Measurements from ENCODE around the gene CDH9. TPM values are rescaled to one million over a fixed set of nuclear protein-coding genes. Genes with fewer than 3 reads are reported as not detected.

The CDH9 gene
- total and polyA plus RNA-seq, 2 of the 13 experiments (the other 11 are each of a cell fraction or from before 2014, with no cell fraction given) = 0.03 to 0.24 TPM

DNA sequence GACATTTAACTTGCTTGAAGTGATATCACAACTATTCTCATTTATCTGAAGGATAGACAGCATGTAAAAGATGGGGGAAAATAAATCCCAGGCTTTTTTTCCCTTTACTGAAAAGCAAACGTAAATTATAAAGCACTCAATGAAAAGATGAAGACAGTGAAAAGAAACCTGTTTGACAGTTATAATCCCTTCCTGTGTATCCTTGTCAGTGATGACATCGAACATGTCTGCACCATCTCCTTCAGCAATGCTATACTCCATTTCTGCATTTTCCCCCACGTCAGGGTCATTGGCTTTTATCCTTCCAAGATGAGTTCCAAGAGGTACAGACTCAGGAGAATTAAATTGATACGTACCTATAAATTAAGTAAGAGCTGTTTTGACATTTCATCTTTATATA is 134.9 kb downstream of the CDH9 start (continued):
- TF ChIP-seq, protein P1, sequence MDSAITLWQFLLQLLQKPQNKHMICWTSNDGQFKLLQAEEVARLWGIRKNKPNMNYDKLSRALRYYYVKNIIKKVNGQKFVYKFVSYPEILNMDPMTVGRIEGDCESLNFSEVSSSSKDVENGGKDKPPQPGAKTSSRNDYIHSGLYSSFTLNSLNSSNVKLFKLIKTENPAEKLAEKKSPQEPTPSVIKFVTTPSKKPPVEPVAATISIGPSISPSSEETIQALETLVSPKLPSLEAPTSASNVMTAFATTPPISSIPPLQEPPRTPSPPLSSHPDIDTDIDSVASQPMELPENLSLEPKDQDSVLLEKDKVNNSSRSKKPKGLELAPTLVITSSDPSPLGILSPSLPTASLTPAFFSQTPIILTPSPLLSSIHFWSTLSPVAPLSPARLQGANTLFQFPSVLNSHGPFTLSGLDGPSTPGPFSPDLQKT (CRISPR knock-in tag; IDR thresholded peaks at IDR 0.05; ENCODE audit: borderline replicate concordance) = no peak
- TF ChIP-seq ZFP37 (CRISPR knock-in tag; IDR thresholded peaks at IDR 0.05; ENCODE audit: borderline replicate concordance) = no peak
- TF ChIP-seq SOX13 (IDR thresholded peaks at IDR 0.05) = no peak
- TF ChIP-seq SOX13 (CRISPR knock-in tag; conservative IDR thresholded peaks at IDR 0.05 in 1 of 2, IDR thresholded peaks at IDR 0.05 in 1 of 2) = no peak
- TF ChIP-seq, protein P2, sequence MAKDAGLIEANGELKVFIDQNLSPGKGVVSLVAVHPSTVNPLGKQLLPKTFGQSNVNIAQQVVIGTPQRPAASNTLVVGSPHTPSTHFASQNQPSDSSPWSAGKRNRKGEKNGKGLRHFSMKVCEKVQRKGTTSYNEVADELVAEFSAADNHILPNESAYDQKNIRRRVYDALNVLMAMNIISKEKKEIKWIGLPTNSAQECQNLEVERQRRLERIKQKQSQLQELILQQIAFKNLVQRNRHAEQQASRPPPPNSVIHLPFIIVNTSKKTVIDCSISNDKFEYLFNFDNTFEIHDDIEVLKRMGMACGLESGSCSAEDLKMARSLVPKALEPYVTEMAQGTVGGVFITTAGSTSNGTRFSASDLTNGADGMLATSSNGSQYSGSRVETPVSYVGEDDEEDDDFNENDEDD (CRISPR knock-in tag; IDR thresholded peaks at IDR 0.05; ENCODE audit: borderline replicate concordance) = no peak
- TF ChIP-seq, protein P3, sequence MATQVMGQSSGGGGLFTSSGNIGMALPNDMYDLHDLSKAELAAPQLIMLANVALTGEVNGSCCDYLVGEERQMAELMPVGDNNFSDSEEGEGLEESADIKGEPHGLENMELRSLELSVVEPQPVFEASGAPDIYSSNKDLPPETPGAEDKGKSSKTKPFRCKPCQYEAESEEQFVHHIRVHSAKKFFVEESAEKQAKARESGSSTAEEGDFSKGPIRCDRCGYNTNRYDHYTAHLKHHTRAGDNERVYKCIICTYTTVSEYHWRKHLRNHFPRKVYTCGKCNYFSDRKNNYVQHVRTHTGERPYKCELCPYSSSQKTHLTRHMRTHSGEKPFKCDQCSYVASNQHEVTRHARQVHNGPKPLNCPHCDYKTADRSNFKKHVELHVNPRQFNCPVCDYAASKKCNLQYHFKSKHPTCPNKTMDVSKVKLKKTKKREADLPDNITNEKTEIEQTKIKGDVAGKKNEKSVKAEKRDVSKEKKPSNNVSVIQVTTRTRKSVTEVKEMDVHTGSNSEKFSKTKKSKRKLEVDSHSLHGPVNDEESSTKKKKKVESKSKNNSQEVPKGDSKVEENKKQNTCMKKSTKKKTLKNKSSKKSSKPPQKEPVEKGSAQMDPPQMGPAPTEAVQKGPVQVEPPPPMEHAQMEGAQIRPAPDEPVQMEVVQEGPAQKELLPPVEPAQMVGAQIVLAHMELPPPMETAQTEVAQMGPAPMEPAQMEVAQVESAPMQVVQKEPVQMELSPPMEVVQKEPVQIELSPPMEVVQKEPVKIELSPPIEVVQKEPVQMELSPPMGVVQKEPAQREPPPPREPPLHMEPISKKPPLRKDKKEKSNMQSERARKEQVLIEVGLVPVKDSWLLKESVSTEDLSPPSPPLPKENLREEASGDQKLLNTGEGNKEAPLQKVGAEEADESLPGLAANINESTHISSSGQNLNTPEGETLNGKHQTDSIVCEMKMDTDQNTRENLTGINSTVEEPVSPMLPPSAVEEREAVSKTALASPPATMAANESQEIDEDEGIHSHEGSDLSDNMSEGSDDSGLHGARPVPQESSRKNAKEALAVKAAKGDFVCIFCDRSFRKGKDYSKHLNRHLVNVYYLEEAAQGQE (IDR thresholded peaks at IDR 0.05; ENCODE audit: borderline replicate concordance in 1 of 2, low read depth in 1 of 2, low read length in 2 of 2) = no peak

DNA sequence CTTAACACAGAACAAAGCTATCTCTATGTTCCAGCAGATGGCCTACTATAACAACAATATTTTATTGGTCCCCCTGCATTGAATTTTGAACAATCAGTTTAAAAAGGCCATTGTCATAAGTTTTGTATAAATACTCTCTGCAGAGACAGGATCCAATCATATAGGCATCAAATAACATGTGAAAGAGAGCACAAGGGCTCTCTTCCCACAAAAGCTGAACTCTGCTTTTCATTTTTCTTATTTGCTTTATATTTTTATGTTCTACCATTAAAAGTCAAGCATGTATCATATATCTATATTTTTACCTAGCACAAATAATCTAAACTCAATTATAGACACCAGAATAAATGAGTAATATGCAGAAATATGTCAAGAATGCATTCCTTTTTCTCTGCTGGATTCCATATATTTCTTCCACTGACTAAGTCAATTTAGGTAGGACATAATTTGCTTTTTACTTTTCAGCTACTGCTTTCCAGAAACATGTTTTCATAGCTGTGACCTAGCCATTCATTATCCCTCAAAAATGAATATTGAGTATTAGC is 143.6 kb downstream of the CDH9 start:
- no peak overlapping the region for H3K4me3 ChIP-seq (replicated peaks in 1 of 3; ENCODE audit: insufficient read depth in 1 of 3, low read depth in 2 of 3, low read length in 3 of 3)
- no TSS peak for BruUV-seq (replicated peaks)
- no peak overlapping the region for H3K4me2 ChIP-seq (ENCODE audit: low read depth, low read length)
- in situ Hi-C loops (cut with HindIII; ENCODE audit: extremely low pct_ligation_motif_present, low pct_unique_long_range_greater_than_20kb) (no loop called here), intact Hi-C loops (cut with micrococcal nuclease; ENCODE audit: unreplicated experiment) (no loop called here)
- no peaks in the 10 kb centered on the region for H4K20me1 ChIP-seq (ENCODE audit: insufficient read depth, low read length)
- no peak overlapping the region for H2AFZ ChIP-seq (ENCODE audit: low read length)
- H3K4me1 ChIP-seq (ENCODE audit: insufficient read depth, low read length) = no peaks in the 10 kb centered on the region
- no peak overlapping the region for H3K27ac ChIP-seq (ENCODE audit: extremely low read length, insufficient read depth, low read length)
- CTCF ChIA-PET (ENCODE audit: low intra/inter-chr PET ratio, low total read pairs) = no interaction called here
- no peaks in the 10 kb centered on the region for H3K36me3 ChIP-seq (replicated peaks in 1 of 2; ENCODE audit: control insufficient read depth in 1 of 2, insufficient read depth in 2 of 2, low read length in 2 of 2)
- DNase-seq (ENCODE audit: low spot score) = no peak
- ATAC-seq = no peak
- no peaks in the 10 kb centered on the region for H3K27me3 ChIP-seq (ENCODE audit: control insufficient read depth in 1 of 2, insufficient read depth in 2 of 2, low read length in 2 of 2)
- H3K9ac ChIP-seq (ENCODE audit: insufficient read depth, low read depth, low read length) = no peak overlapping the region
- H3K79me2 ChIP-seq (ENCODE audit: insufficient read depth, low read length) = no peaks in the 10 kb centered on the region
- POLR2A ChIA-PET = no interaction called here
- FAIRE-seq = no peak
- H3K9me3 ChIP-seq (ENCODE audit: low read length) = no peaks in the 10 kb centered on the region
- TF ChIP-seq ZNF484 (CRISPR knock-in tag; IDR thresholded peaks at IDR 0.05; ENCODE audit: borderline replicate concordance, low read depth) (no peak), FLYWCH1 (CRISPR knock-in tag; IDR thresholded peaks at IDR 0.05) (no peak), ZFP82 (CRISPR knock-in tag; IDR thresholded peaks at IDR 0.05; ENCODE audit: borderline replicate concordance) (no peak), KLF13 (CRISPR knock-in tag; IDR thresholded peaks at IDR 0.05) (no peak), GATAD2A (CRISPR knock-in tag; IDR thresholded peaks at IDR 0.05) (no peak), CCDC6 (CRISPR knock-in tag; IDR thresholded peaks at IDR 0.05) (no peak), ARID2 (CRISPR knock-in tag; IDR thresholded peaks at IDR 0.05; ENCODE audit: borderline replicate concordance) (no peak)
- TF ChIP-seq, protein P4, sequence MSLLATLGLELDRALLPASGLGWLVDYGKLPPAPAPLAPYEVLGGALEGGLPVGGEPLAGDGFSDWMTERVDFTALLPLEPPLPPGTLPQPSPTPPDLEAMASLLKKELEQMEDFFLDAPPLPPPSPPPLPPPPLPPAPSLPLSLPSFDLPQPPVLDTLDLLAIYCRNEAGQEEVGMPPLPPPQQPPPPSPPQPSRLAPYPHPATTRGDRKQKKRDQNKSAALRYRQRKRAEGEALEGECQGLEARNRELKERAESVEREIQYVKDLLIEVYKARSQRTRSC (CRISPR knock-in tag; IDR thresholded peaks at IDR 0.05; ENCODE audit: low read depth) = no peak
- TF ChIP-seq, protein P5, sequence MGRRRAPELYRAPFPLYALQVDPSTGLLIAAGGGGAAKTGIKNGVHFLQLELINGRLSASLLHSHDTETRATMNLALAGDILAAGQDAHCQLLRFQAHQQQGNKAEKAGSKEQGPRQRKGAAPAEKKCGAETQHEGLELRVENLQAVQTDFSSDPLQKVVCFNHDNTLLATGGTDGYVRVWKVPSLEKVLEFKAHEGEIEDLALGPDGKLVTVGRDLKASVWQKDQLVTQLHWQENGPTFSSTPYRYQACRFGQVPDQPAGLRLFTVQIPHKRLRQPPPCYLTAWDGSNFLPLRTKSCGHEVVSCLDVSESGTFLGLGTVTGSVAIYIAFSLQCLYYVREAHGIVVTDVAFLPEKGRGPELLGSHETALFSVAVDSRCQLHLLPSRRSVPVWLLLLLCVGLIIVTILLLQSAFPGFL (CRISPR knock-in tag; IDR thresholded peaks at IDR 0.05) = no peak

Data from HepG2 (cell line).